DMS153 (cell line): ENCODE data around the gene SPATA13.
"Not testable (repeated sequence)": the region's sequence is repeated elsewhere in the genome, so short reads cannot be mapped to it uniquely, and the experiment has no call there.

ENCODE experiments used
- DNase-seq: peaks from one replicate; lab custom pipeline; 2025; lab: John Stamatoyannopoulos, UW

SPATA13 gene

GRCh38 chr13:24279327-24280110 is 119.0 kb downstream of the SPATA13 start:
- no peak for DNase-seq

- no peak for DNase-seq
Measured at GRCh38 chr13:24280720-24281119, 120.2 kb downstream of the SPATA13 start.

- DNase-seq, result no peak
Measured at GRCh38 chr13:24281188-24282008, 120.9 kb downstream of the SPATA13 start.

- no peak for DNase-seq
Measured at GRCh38 chr13:24282256-24282655, 121.7 kb downstream of the SPATA13 start.

GRCh38 chr13:24284889-24285565 is 124.5 kb downstream of the SPATA13 start:
- no peak for DNase-seq

GRCh38 chr13:24286624-24287023 is 126.1 kb downstream of the SPATA13 start:
- no peak for DNase-seq

GRCh38 chr13:24287748-24288287 is 127.3 kb downstream of the SPATA13 start:
- DNase-seq, result no peak

- DNase-seq, result no peak
Measured at GRCh38 chr13:24288870-24289269, 128.3 kb downstream of the SPATA13 start.

- no peak for DNase-seq
Measured at GRCh38 chr13:24290280-24290932, 129.9 kb downstream of the SPATA13 start.

GRCh38 chr13:24292481-24292880 is 132.0 kb downstream of the SPATA13 start:
- no peak for DNase-seq

- no peak for DNase-seq
Measured at GRCh38 chr13:24293746-24294145, 133.2 kb downstream of the SPATA13 start.

- no peak for DNase-seq
Measured at GRCh38 chr13:24299488-24300114, 139.1 kb downstream of the SPATA13 start.

GRCh38 chr13:24301434-24301833 is 140.9 kb downstream of the SPATA13 start:
- no peak for DNase-seq

- DNase-seq, result no peak
Measured at GRCh38 chr13:24301911-24302310, 141.4 kb downstream of the SPATA13 start.

GRCh38 chr13:24304620-24305019 is 144.1 kb downstream of the SPATA13 start:
- DNase-seq, result no peak

- DNase-seq, result no peak
Measured at GRCh38 chr13:24306632-24307031, 146.1 kb downstream of the SPATA13 start.

GRCh38 chr13:24307211-24308067 is 146.9 kb downstream of the SPATA13 start:
- peak; percentile 34 for DNase-seq

- no peak for DNase-seq
Measured at GRCh38 chr13:24308068-24308445, 147.5 kb downstream of the SPATA13 start.

GRCh38 chr13:24308488-24309020 is 148.0 kb downstream of the SPATA13 start:
- DNase-seq, result no peak

- not testable (repeated sequence) for DNase-seq
Measured at GRCh38 chr13:24309300-24309699, 148.8 kb downstream of the SPATA13 start, which contains the start of gene C1QTNF9. C1QTNF9 (plus strand) TSS chr13:24309580; CDS start chr13:24316004, 6,424 bp downstream.
